Raji (cell line): ENCODE results near the gene GFRA1.

Experiments
- POLR2A ChIP-seq: IDR thresholded peaks from 2 replicates; pipeline ENCODE4 v1.6.1; 2011; ENCODE audit warnings: low read depth, low read length, control low read depth; ENCODE audit not compliant: insufficient read depth

Gene GFRA1

GRCh38 chr10:116257785-116258184 lies 15.2 kb downstream of the GFRA1 start:
- no peak for TF ChIP-seq POLR2A

DNA sequence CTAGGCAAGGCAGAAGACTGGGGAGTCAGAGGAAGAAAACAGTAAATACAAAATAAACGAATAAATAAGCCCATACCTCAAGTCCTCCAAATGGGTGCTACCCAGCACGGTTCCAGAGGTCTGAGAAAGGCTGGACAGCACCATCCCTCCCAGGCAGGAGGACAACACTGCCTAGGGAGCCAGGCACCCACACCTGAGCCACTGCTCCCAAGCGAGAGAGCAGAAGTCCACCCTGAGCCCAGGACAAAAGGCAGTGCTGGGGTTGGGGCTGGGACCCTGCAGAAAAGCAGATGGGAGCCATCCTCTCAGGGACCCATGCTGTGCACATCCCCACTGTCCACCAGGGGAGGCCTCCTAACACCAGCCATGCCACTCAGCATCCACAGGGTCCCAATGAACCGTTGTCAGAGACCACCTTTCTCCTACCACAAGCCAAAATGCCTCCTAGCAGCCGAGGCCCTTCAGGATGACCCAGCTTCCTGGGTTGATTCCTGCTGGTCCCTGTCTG lies 16.2 kb downstream of the GFRA1 start:
- TF ChIP-seq POLR2A, result no peak

DNA sequence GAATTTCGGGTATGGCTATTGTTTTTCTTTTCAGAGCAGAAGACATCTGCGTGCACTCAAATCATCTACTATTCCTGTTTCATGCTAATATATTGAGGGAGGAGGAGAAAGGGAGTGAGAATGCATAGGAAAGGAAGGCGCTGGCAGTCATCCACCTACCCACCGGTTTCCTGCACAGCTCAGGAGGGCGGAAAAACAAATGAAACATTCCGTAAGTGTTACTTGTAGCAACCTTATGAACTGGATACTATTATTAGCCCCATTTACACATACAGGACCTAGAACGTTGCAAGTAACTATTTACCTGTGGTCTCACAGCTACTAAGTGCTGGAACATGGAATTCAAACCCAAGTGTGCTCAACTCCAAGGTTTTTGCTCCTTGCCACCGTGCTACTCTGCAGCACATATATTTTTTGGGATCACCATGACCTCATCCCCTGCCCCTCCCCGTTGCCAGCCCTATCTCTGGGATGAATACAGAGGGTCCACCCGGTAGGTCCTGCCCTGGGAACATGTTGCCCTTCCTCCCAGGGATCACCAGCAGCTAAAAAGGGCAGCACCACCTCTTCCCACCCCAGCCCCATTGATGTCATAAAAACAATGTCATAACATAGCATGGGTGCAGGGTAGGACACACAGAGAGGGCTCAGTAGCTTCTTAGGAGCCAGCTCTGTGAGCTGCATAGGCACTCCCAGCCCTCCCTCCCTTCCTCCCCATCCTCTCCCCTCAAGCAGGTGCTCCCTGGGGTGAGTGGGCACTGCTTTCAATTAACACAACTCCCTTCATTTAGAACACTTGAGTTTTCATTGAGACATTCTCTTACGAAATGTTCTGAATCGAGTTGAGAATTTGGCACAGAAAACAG lies 16.9 kb downstream of the GFRA1 start:
- no peak for TF ChIP-seq POLR2A

GRCh38 chr10:116254422-116255155 lies 18.4 kb downstream of the GFRA1 start:
- TF ChIP-seq POLR2A, result no peak

- no peak for TF ChIP-seq POLR2A
Observed at GRCh38 chr10:116253716-116254115, 19.3 kb downstream of the GFRA1 start.

DNA sequence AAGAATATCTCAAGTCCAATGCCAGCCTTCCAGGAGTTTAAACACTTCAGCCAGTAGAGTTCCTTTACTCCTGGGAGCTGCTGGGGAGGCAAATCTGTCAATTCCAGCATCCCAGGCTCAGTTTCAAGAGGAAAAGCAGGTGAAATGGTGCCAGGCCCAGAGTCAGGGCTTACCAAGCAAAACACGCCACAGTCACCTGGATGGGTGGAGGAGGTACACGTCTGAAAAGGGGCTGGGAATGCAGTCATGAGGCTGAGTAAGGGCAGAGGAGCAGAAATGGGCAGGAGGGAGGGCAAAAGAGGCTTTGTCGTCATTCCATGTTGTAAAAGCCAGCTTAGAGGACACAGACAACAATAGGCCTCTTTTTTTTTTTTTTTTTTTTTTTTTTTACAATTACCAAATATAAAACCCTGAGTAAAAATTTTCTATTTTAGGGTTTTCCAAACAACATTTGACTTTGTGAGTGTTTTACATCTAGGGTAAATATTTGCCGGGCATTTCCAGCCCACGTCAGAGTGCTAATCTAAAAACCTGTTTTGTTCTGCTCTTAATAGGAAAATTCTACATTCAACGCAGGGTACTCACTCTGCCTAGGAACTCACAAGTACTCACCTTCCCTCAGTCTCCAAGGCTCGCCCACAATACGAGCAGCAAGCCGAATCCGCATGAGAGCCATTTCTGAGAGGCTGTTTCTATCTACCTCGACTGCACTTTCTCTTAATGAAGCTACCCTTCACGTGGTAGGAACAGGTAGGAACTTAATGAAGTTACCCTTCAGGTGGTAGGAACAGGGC lies 21.2 kb downstream of the GFRA1 start:
- no peak for TF ChIP-seq POLR2A

DNA sequence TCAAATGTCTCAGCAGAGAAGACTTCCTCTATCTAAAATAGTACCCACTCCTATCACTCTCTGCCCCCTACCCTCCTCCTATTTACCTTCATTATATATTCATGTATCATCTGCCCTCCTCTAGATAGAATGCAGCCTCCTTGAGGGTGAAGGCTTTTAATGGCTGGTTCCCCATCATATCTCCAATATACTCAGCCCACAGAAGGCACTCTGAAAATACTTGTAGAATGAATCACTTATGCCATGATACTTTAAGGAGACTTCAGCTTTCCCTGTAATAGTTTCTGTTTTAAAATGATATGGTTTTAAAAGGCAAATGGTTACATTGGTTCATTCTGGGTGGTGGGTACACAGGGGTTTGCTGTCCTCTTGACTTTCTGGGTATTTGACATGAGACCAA lies 25.3 kb downstream of the GFRA1 start:
- no peak for TF ChIP-seq POLR2A

- no peak for TF ChIP-seq POLR2A
Observed at GRCh38 chr10:116246263-116246662, 26.7 kb downstream of the GFRA1 start.

DNA sequence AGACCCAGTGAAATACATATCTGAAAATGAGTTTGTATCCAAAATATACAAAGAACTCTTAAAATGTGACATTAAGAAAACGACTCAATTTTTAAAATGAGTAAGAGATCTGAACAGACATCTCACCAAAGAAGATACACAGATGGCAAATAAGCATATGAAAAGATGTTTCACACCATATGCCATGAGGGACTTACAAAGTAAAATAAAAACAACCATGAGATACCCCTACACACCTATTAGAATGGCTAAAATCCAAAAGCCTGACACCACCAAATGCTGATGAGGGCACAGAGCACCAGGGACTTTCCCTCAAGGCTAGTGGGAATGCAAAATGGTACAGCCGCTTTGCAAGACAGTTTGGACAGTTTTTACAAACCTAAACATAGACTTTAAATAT lies 27.9 kb downstream of the GFRA1 start:
- TF ChIP-seq POLR2A, result no peak

DNA sequence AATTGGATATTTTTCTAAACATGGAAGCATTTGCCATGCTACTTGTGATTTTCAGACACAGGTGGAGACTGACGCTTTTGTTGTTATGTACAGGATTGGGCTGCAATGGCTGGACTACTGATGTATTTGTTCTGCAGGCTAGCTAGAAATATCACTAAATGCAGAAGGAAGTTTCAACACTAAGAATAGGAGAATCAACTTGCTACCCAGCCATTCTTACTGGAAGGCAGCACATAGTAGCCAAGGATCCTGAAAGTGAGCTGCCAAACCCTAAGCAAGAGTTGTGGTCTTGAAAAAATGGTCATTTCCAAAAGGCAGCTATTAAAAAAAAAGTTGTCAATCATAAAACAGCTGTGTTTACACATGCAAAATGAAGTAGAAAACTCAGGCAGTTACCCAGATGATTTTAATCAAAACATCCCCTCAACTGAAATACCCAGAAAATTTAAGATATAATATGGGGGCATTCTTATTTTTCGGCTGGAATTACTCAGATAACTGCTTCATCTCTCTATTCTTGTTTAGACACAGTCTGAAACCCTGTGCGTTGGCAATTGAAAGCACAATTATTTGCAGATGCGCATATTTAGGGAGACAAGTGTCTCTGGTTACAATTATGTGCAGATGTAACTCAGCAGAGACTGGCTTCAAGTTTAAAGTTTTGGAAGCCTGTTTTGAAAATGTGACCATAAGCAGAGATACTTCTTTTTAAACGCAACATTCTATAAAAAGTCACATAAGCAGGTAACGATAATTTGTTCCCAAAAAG lies 31.2 kb downstream of the GFRA1 start:
- TF ChIP-seq POLR2A, result no peak

DNA sequence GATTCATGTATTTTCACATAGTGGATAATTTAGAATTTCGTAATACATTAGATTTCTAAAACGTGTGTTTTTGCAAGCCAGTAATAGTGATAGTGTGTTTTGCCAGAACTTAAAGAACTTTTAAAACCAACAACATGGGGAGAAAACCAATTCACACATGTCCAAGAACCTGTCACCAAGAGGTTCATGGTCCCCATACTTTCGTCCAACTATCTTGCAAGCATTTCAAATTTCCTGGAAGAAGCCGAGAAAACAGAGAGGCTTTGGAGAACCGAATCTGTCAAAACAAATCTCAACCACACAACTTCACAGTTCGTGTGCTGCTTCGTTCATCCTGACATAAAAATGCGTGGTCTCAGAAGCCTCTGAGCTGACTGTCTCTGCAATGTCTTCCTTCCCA lies 31.9 kb downstream of the GFRA1 start:
- no peak for TF ChIP-seq POLR2A

GRCh38 chr10:116240157-116240950 lies 32.7 kb downstream of the GFRA1 start:
- no peak for TF ChIP-seq POLR2A

GRCh38 chr10:116239229-116239628 lies 33.8 kb downstream of the GFRA1 start:
- TF ChIP-seq POLR2A, result no peak

DNA sequence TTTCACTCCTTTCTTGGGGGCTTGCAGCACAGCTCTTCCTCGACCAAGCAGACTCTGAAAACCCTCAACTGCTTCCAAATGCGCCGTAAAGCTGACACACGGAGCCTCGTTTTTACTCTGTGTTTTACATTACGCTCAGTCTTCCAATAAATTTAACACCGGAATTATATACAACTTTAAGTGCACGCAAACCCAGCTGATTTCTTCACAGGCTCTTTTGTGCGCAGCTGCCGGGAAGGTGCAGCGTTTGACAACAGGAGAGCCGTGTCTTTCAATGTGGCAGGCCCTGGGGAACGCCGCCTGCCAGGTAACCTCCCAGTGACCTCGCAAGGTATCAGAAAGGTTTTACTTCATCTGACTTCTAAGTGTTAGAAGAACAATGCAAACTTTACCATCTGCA lies 35.0 kb downstream of the GFRA1 start:
- no peak for TF ChIP-seq POLR2A
